DND-41 (cell line): ENCODE measurements around the gene COX14.
A peak's percentile ranks its signal among the peaks of the same experiment; 100 is the strongest.

ENCODE experiments used
- ATAC-seq: fragments of 200-7000 bp; cut with Tn5 transposase; 3 replicates; pipeline ENCODE4 v1.9.1; 2021; ENCODE audit warnings: low read depth; ENCODE audit not compliant: insufficient read depth
- DNase-seq: peaks from one replicate; pipeline ENCODE4 v3.0.0-alpha.2; 2020
- H2AFZ ChIP-seq: 2 replicates; pipeline ENCODE4 v1.6.0; 2012; ENCODE audit warnings: low read depth, low read length
- H3K27ac ChIP-seq: 2 replicates; pipeline ENCODE4 v1.5.1; 2012; ENCODE audit warnings: low read length, inconsistent platforms
- H3K27me3 ChIP-seq: fragments of 200-600 bp; sonication (generic); 2 replicates; pipeline ENCODE4 v1.6.0; 2012; ENCODE audit warnings: low read length, mild to moderate bottlenecking, inconsistent platforms; ENCODE audit not compliant: insufficient read depth, poor library complexity
- H3K36me3 ChIP-seq: 2 replicates; pipeline ENCODE4 v1.5.1; 2012; ENCODE audit warnings: low read length, inconsistent platforms; ENCODE audit not compliant: insufficient read depth
- H3K4me1 ChIP-seq: 2 replicates; pipeline ENCODE4 v1.5.1; 2012; ENCODE audit warnings: mild to moderate bottlenecking, low read length; ENCODE audit not compliant: insufficient read depth
- H3K4me2 ChIP-seq: 2 replicates; pipeline ENCODE4 v1.6.0; 2012; ENCODE audit warnings: mild to moderate bottlenecking, moderate library complexity, low read length, inconsistent platforms; ENCODE audit not compliant: insufficient read depth
- H3K4me3 ChIP-seq, 2 experiments: fragments of 200-600 bp in 1 of 2; shearing (Covaris generic) in 1 of 2; 2 replicates each; pipeline ENCODE4 v1.5.1; 2012 to 2016; ENCODE audit warnings: inconsistent platforms in 2 of 2, low read length in 2 of 2, mild to moderate bottlenecking in 2 of 2, low read depth in 1 of 2, moderate library complexity in 1 of 2
- H3K79me2 ChIP-seq: 2 replicates; pipeline ENCODE4 v1.6.0; 2012; ENCODE audit warnings: low read length, inconsistent platforms; ENCODE audit not compliant: insufficient read depth
- H3K9ac ChIP-seq: 2 replicates; pipeline ENCODE4 v1.6.0; 2012; ENCODE audit warnings: low read depth, mild to moderate bottlenecking, inconsistent platforms, low read length, moderate library complexity
- H3K9me3 ChIP-seq: 2 replicates; pipeline ENCODE4 v1.5.1; 2012; ENCODE audit warnings: low read length, moderate library complexity, mild to moderate bottlenecking, inconsistent platforms; ENCODE audit not compliant: insufficient read depth, severe bottlenecking
- H4K20me1 ChIP-seq: 2 replicates; pipeline ENCODE4 v1.6.0; 2012; ENCODE audit warnings: low read length; ENCODE audit not compliant: insufficient read depth
- CTCF ChIP-seq: IDR thresholded peaks from 2 replicates; pipeline ENCODE4 v1.5.1; 2012; ENCODE audit warnings: borderline replicate concordance, low read length, moderate library complexity, mild to moderate bottlenecking; ENCODE audit not compliant: poor library complexity, severe bottlenecking; ENCODE audit errors: extremely low read depth
- EZH2 ChIP-seq: IDR thresholded peaks from 3 replicates; pipeline ENCODE4 v1.6.1; 2012; ENCODE audit warnings: borderline replicate concordance, low read depth, mild to moderate bottlenecking, moderate library complexity, low read length, inconsistent platforms; ENCODE audit not compliant: severe bottlenecking

Gene COX14

GRCh38 chr12:50167049-50167828, 55.2 kb downstream of the COX14 start, which contains the start of gene CERS5:
CERS5 (minus strand) TSS chr12:50167369; CDS start chr12:50167297, 72 bp downstream.
- peak within 1 kb of the TSS; percentile 90 for H3K9ac ChIP-seq
- no peaks in the 10 kb centered on the region for H4K20me1 ChIP-seq
- peak within 1 kb of the TSS; percentile 70 for H3K27ac ChIP-seq
- no peaks in the 10 kb centered on the region; the same call in 1 of the 2 replicates for H3K36me3 ChIP-seq
- peak within 1 kb of the TSS; percentile 74 to 86 for H3K4me3 ChIP-seq
- no peaks in the 10 kb centered on the region for H3K27me3 ChIP-seq
- H3K79me2 ChIP-seq, result peaks cover 47% of the 10 kb centered on the region
- TF ChIP-seq CTCF (peak; percentile 7), EZH2 (no peak)
- ATAC-seq, result peak; percentile 96
- H3K4me1 ChIP-seq, result peaks cover 30% of the 10 kb centered on the region
- no peaks in the 10 kb centered on the region for H3K9me3 ChIP-seq
- peak; percentile 99 for DNase-seq
- peak within 1 kb of the TSS; percentile 86 for H3K4me2 ChIP-seq
- H2AFZ ChIP-seq, result peak within 1 kb of the TSS; percentile 84
